HEK293 (cell line): ENCODE results near the gene UBE2D2.

Experiments used
- GFI1B ChIP-seq: fragments of 450-650 bp; formaldehyde crosslinking; IDR thresholded peaks from 2 replicates; pipeline ENCODE4 v1.5.1; 2016; ENCODE audit warnings: missing biosample characterization, missing genetic modification characterization
- GLI2 ChIP-seq: fragments of 450-650 bp; formaldehyde crosslinking; IDR thresholded peaks from 2 replicates; pipeline ENCODE4; 2017; ENCODE audit warnings: missing biosample characterization, missing genetic modification characterization, low read depth, borderline replicate concordance
- REPIN1 ChIP-seq: fragments of 450-650 bp; formaldehyde crosslinking; IDR thresholded peaks from 2 replicates; pipeline ENCODE4 v1.5.1; 2017; ENCODE audit warnings: missing biosample characterization, missing genetic modification characterization, low read depth
- SP2 ChIP-seq: fragments of 450-650 bp; formaldehyde crosslinking; IDR thresholded peaks from 2 replicates; pipeline ENCODE4 v1.5.1; 2016; ENCODE audit warnings: missing biosample characterization, missing genetic modification characterization
- ZBTB20 ChIP-seq: fragments of 450-650 bp; formaldehyde crosslinking; IDR thresholded peaks from 2 replicates; pipeline ENCODE4 v1.5.1; 2016; ENCODE audit warnings: missing biosample characterization, missing genetic modification characterization
- ZBTB21 ChIP-seq: fragments of 450-650 bp; formaldehyde crosslinking; IDR thresholded peaks from 2 replicates; pipeline ENCODE4 v1.5.1; 2017; ENCODE audit warnings: missing biosample characterization, missing genetic modification characterization
- ZNF121 ChIP-seq: fragments of 450-650 bp; formaldehyde crosslinking; IDR thresholded peaks from 2 replicates; pipeline ENCODE4 v1.5.1; 2016; ENCODE audit warnings: missing biosample characterization, missing genetic modification characterization
- ZNF248 ChIP-seq: fragments of 450-650 bp; formaldehyde crosslinking; IDR thresholded peaks from 2 replicates; pipeline ENCODE4 v1.5.1; 2017; ENCODE audit warnings: missing biosample characterization, missing genetic modification characterization
- ZNF335 ChIP-seq: fragments of 450-650 bp; formaldehyde crosslinking; conservative IDR thresholded peaks from 2 replicates; pipeline ENCODE4 v1.5.1; 2016; ENCODE audit warnings: missing biosample characterization, missing genetic modification characterization
- ZNF341 ChIP-seq: fragments of 450-650 bp; formaldehyde crosslinking; IDR thresholded peaks from 2 replicates; pipeline ENCODE4; 2016; ENCODE audit warnings: low read depth, missing biosample characterization, missing genetic modification characterization
- ZNF48 ChIP-seq: fragments of 450-650 bp; formaldehyde crosslinking; IDR thresholded peaks from 2 replicates; pipeline ENCODE4 v1.5.1; 2016; ENCODE audit warnings: missing biosample characterization, missing genetic modification characterization
- ZNF530 ChIP-seq: fragments of 450-650 bp; formaldehyde crosslinking; IDR thresholded peaks from 2 replicates; pipeline ENCODE4 v1.5.1; 2016; ENCODE audit warnings: low read depth, missing biosample characterization, missing genetic modification characterization
- ZNF544 ChIP-seq: fragments of 450-650 bp; formaldehyde crosslinking; IDR thresholded peaks from 2 replicates; pipeline ENCODE4 v1.5.0; 2017; ENCODE audit warnings: missing biosample characterization, missing genetic modification characterization
- ZNF555 ChIP-seq: fragments of 450-650 bp; formaldehyde crosslinking; conservative IDR thresholded peaks from 2 replicates; pipeline ENCODE4 v1.5.1; 2017; ENCODE audit warnings: missing biosample characterization, mild to moderate bottlenecking, missing genetic modification characterization, inconsistent platforms
- ZNF558 ChIP-seq: fragments of 450-650 bp; formaldehyde crosslinking; IDR thresholded peaks from 2 replicates; pipeline ENCODE4 v1.5.1; 2016; ENCODE audit warnings: missing biosample characterization, missing genetic modification characterization
- ZNF561 ChIP-seq: fragments of 450-650 bp; IDR thresholded peaks from 2 replicates; pipeline ENCODE4 v1.5.1; 2018; ENCODE audit warnings: missing biosample characterization, missing genetic modification characterization, borderline replicate concordance
- ZNF585B ChIP-seq: fragments of 450-650 bp; formaldehyde crosslinking; IDR thresholded peaks from 2 replicates; pipeline ENCODE4 v1.5.1; 2016; ENCODE audit warnings: missing biosample characterization, missing genetic modification characterization
- ZSCAN23 ChIP-seq: fragments of 450-650 bp; formaldehyde crosslinking; IDR thresholded peaks from 2 replicates; pipeline ENCODE4 v1.5.1; 2016; ENCODE audit warnings: missing biosample characterization, missing genetic modification characterization
- TF ChIP-seq, protein P1 (sequence below): fragments of 450-650 bp; formaldehyde crosslinking; optimal IDR thresholded peaks from 2 replicates; pipeline ENCODE3; 2016; ENCODE audit warnings: missing biosample characterization, mild to moderate bottlenecking, missing genetic modification characterization
- TF ChIP-seq, protein P2 (sequence below): fragments of 450-650 bp; formaldehyde crosslinking; IDR thresholded peaks from 2 replicates; pipeline ENCODE4 v1.5.1; 2016; ENCODE audit warnings: missing biosample characterization, missing genetic modification characterization
- TF ChIP-seq, protein P3 (sequence below): fragments of 450-650 bp; formaldehyde crosslinking; IDR thresholded peaks from 2 replicates; pipeline ENCODE4 v1.5.1; 2016; ENCODE audit warnings: missing biosample characterization, missing genetic modification characterization, borderline replicate concordance
- TF ChIP-seq, protein P4 (sequence below): fragments of 450-650 bp; formaldehyde crosslinking; IDR thresholded peaks from 2 replicates; pipeline ENCODE4 v1.5.1; 2016; ENCODE audit warnings: missing biosample characterization, missing genetic modification characterization
- TF ChIP-seq, protein P5 (sequence below): fragments of 450-650 bp; formaldehyde crosslinking; IDR thresholded peaks from 2 replicates; pipeline ENCODE4 v1.5.1; 2016; ENCODE audit warnings: missing biosample characterization, missing genetic modification characterization
- TF ChIP-seq, protein P6 (sequence below): fragments of 450-650 bp; formaldehyde crosslinking; IDR thresholded peaks from 2 replicates; pipeline ENCODE4 v1.5.1; 2016; ENCODE audit warnings: missing biosample characterization, missing genetic modification characterization
- TF ChIP-seq, protein P7 (sequence below): fragments of 450-650 bp; formaldehyde crosslinking; IDR thresholded peaks from 2 replicates; pipeline ENCODE4 v1.5.1; 2017; ENCODE audit warnings: missing biosample characterization, missing genetic modification characterization
- TF ChIP-seq, protein P8 (sequence below): fragments of 450-650 bp; formaldehyde crosslinking; IDR thresholded peaks from 2 replicates; pipeline ENCODE4; 2016; ENCODE audit warnings: missing biosample characterization, missing genetic modification characterization

Gene UBE2D2

DNA sequence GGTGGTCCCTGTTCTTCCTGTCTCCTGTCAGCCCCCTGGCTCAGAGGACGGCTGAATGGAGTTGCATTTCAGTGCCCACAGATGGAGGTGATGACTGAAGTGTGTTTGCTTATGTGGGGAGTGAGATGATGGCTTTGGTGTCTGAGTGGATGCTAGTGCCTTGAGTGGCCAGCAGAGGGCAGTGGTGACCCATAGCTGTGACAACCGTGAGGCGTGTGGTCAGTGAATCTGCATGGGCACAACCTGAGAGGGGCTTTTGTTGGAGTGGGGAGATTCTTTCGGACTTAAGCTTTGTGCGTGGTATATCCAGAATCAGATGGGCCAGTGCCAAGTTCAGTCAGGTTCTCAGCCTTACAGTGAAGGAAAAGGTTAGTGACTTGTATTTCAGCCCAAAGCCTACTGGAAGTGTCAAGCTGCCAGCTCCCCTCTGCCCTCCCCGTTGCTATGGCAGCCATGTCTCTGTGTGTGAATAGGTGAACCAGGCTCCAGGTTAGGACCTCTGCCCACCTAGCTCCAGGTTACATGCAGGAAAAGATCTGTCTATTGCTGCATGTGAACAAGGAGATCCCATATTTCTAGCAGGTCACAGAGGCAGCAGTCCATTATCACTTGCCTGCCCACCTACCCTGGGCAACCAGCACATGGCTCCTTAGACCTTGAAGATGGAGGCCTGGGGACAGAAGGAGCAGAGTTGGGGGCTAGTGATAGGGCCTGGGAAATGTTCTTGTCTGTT is 72.3 kb downstream of the UBE2D2 start (continued):
- TF ChIP-seq, protein P1, sequence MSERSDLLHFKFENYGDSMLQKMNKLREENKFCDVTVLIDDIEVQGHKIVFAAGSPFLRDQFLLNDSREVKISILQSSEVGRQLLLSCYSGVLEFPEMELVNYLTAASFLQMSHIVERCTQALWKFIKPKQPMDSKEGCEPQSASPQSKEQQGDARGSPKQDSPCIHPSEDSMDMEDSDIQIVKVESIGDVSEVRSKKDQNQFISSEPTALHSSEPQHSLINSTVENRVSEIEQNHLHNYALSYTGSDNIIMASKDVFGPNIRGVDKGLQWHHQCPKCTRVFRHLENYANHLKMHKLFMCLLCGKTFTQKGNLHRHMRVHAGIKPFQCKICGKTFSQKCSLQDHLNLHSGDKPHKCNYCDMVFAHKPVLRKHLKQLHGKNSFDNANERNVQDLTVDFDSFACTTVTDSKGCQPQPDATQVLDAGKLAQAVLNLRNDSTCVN: peak; percentile 13
- TF ChIP-seq ZNF341 (tag by site-specific recombination): no peak
- no peak for TF ChIP-seq ZNF544 (tag by site-specific recombination)
- no peak for TF ChIP-seq ZNF530
- no peak for TF ChIP-seq ZNF335 (tag by site-specific recombination)
- TF ChIP-seq ZNF585B (tag by site-specific recombination): no peak
- no peak for TF ChIP-seq ZSCAN23 (tag by site-specific recombination)
- TF ChIP-seq REPIN1 (tag by site-specific recombination): no peak
- no peak for TF ChIP-seq ZNF248 (tag by site-specific recombination)
- TF ChIP-seq ZNF121 (tag by site-specific recombination): no peak
- TF ChIP-seq GLI2 (tag by site-specific recombination): no peak
- TF ChIP-seq, protein P2, sequence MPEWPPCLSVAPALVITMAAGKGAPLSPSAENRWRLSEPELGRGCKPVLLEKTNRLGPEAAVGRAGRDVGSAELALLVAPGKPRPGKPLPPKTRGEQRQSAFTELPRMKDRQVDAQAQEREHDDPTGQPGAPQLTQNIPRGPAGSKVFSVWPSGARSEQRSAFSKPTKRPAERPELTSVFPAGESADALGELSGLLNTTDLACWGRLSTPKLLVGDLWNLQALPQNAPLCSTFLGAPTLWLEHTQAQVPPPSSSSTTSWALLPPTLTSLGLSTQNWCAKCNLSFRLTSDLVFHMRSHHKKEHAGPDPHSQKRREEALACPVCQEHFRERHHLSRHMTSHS (tag by site-specific recombination): no peak
- TF ChIP-seq ZBTB21 (tag by site-specific recombination): no peak
- TF ChIP-seq, protein P3, sequence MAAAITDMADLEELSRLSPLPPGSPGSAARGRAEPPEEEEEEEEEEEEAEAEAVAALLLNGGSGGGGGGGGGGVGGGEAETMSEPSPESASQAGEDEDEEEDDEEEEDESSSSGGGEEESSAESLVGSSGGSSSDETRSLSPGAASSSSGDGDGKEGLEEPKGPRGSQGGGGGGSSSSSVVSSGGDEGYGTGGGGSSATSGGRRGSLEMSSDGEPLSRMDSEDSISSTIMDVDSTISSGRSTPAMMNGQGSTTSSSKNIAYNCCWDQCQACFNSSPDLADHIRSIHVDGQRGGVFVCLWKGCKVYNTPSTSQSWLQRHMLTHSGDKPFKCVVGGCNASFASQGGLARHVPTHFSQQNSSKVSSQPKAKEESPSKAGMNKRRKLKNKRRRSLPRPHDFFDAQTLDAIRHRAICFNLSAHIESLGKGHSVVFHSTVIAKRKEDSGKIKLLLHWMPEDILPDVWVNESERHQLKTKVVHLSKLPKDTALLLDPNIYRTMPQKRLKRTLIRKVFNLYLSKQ: no peak
- no peak for TF ChIP-seq GFI1B
- TF ChIP-seq, protein P4, sequence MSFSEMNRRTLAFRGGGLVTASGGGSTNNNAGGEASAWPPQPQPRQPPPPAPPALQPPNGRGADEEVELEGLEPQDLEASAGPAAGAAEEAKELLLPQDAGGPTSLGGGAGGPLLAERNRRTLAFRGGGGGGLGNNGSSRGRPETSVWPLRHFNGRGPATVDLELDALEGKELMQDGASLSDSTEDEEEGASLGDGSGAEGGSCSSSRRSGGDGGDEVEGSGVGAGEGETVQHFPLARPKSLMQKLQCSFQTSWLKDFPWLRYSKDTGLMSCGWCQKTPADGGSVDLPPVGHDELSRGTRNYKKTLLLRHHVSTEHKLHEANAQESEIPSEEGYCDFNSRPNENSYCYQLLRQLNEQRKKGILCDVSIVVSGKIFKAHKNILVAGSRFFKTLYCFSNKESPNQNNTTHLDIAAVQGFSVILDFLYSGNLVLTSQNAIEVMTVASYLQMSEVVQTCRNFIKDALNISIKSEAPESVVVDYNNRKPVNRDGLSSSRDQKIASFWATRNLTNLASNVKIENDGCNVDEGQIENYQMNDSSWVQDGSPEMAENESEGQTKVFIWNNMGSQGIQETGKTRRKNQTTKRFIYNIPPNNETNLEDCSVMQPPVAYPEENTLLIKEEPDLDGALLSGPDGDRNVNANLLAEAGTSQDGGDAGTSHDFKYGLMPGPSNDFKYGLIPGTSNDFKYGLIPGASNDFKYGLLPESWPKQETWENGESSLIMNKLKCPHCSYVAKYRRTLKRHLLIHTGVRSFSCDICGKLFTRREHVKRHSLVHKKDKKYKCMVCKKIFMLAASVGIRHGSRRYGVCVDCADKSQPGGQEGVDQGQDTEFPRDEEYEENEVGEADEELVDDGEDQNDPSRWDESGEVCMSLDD (tag by site-specific recombination): no peak
- no peak for TF ChIP-seq ZNF555
- TF ChIP-seq, protein P5, sequence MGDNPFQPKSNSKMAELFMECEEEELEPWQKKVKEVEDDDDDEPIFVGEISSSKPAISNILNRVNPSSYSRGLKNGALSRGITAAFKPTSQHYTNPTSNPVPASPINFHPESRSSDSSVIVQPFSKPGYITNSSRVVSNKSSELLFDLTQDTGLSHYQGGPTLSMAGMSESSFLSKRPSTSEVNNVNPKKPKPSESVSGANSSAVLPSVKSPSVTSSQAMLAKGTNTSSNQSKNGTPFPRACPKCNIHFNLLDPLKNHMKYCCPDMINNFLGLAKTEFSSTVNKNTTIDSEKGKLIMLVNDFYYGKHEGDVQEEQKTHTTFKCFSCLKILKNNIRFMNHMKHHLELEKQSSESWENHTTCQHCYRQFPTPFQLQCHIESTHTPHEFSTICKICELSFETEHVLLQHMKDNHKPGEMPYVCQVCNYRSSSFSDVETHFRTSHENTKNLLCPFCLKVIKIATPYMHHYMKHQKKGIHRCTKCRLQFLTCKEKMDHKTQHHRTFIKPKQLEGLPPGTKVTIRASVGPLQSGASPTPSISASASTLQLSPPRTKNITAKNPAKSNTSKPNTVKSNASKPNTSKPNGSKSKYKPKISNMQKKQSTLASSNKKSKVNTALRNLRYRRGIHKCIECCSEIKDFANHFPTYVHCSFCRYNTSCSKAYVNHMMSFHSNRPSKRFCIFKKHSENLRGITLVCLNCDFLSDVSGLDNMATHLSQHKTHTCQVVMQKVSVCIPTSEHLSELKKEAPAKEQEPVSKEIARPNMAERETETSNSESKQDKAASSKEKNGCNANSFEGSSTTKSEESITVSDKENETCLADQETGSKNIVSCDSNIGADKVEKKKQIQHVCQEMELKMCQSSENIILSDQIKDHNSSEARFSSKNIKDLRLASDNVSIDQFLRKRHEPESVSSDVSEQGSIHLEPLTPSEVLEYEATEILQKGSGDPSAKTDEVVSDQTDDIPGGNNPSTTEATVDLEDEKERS (tag by site-specific recombination): no peak
- TF ChIP-seq, protein P6, sequence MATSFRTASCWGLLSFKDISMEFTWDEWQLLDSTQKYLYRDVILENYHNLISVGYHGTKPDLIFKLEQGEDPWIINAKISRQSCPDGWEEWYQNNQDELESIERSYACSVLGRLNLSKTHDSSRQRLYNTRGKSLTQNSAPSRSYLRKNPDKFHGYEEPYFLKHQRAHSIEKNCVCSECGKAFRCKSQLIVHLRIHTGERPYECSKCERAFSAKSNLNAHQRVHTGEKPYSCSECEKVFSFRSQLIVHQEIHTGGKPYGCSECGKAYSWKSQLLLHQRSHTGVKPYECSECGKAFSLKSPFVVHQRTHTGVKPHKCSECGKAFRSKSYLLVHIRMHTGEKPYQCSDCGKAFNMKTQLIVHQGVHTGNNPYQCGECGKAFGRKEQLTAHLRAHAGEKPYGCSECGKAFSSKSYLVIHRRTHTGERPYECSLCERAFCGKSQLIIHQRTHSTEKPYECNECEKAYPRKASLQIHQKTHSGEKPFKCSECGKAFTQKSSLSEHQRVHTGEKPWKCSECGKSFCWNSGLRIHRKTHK (tag by site-specific recombination): no peak
- TF ChIP-seq ZNF48: no peak
- TF ChIP-seq ZNF558 (tag by site-specific recombination): no peak
- TF ChIP-seq, protein P7, sequence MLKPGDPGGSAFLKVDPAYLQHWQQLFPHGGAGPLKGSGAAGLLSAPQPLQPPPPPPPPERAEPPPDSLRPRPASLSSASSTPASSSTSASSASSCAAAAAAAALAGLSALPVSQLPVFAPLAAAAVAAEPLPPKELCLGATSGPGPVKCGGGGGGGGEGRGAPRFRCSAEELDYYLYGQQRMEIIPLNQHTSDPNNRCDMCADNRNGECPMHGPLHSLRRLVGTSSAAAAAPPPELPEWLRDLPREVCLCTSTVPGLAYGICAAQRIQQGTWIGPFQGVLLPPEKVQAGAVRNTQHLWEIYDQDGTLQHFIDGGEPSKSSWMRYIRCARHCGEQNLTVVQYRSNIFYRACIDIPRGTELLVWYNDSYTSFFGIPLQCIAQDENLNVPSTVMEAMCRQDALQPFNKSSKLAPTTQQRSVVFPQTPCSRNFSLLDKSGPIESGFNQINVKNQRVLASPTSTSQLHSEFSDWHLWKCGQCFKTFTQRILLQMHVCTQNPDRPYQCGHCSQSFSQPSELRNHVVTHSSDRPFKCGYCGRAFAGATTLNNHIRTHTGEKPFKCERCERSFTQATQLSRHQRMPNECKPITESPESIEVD (tag by site-specific recombination): no peak
- TF ChIP-seq ZBTB20 (tag by site-specific recombination): no peak
- TF ChIP-seq, protein P8, sequence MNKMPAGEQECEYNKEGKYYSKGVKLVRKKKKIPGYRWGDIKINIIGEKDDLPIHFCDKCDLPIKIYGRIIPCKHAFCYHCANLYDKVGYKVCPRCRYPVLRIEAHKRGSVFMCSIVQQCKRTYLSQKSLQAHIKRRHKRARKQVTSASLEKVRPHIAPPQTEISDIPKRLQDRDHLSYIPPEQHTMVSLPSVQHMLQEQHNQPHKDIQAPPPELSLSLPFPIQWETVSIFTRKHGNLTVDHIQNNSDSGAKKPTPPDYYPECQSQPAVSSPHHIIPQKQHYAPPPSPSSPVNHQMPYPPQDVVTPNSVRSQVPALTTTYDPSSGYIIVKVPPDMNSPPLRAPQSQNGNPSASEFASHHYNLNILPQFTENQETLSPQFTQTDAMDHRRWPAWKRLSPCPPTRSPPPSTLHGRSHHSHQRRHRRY (tag by site-specific recombination): no peak
- TF ChIP-seq ZNF561 (tag by site-specific recombination): no peak
- TF ChIP-seq SP2: no peak
